ENCODE results near the gene SLCO2A1. TPM values are rescaled to one million over a fixed set of nuclear protein-coding genes. Genes with fewer than 3 reads are reported as not detected.

Gene SLCO2A1
- total RNA-seq, 1 experiment from 2014 or later = not detected

GRCh38 chr3:133953297-133953696 is 76.4 kb downstream of the SLCO2A1 start:
- DNase-seq (ENCODE audit: low spot score) = no peak

- DNase-seq (ENCODE audit: low spot score) = no peak
These were observed 80.3 kb downstream of the SLCO2A1 start for GRCh38 chr3:133949438-133949837.

- DNase-seq (ENCODE audit: low spot score) = no peak
These were observed 80.7 kb downstream of the SLCO2A1 start for GRCh38 chr3:133948996-133949395.

GRCh38 chr3:133948131-133948810 is 81.5 kb downstream of the SLCO2A1 start:
- DNase-seq (ENCODE audit: low spot score) = no peak

- no peak for DNase-seq (ENCODE audit: low spot score)
These were observed 84.2 kb downstream of the SLCO2A1 start for GRCh38 chr3:133945381-133946095.

- DNase-seq (ENCODE audit: low spot score) = peak; percentile 38
These were observed 84.9 kb downstream of the SLCO2A1 start for GRCh38 chr3:133944641-133945380.

- no peak for DNase-seq (ENCODE audit: low spot score)
These were observed 85.5 kb downstream of the SLCO2A1 start for GRCh38 chr3:133944181-133944580.

- DNase-seq (ENCODE audit: low spot score) = peak; percentile 88
These were observed 86.0 kb downstream of the SLCO2A1 start for GRCh38 chr3:133943639-133944141.

- DNase-seq (ENCODE audit: low spot score) = no peak
These were observed 86.6 kb downstream of the SLCO2A1 start for GRCh38 chr3:133943031-133943535.

- DNase-seq (ENCODE audit: low spot score) = no peak
These were observed 88.3 kb downstream of the SLCO2A1 start for GRCh38 chr3:133941415-133941821.

GRCh38 chr3:133940536-133940935 is 89.2 kb downstream of the SLCO2A1 start:
- no peak for DNase-seq (ENCODE audit: low spot score)

- no peak for DNase-seq (ENCODE audit: low spot score)
These were observed 90.3 kb downstream of the SLCO2A1 start for GRCh38 chr3:133939463-133939835.

GRCh38 chr3:133938770-133939462 is 90.8 kb downstream of the SLCO2A1 start:
- no peak for DNase-seq (ENCODE audit: low spot score)

GRCh38 chr3:133937756-133938601 is 91.7 kb downstream of the SLCO2A1 start:
- no peak for DNase-seq (ENCODE audit: low spot score)

- no peak for DNase-seq (ENCODE audit: low spot score)
These were observed 92.6 kb downstream of the SLCO2A1 start for GRCh38 chr3:133937061-133937686.

- no peak for DNase-seq (ENCODE audit: low spot score)
These were observed 93.6 kb downstream of the SLCO2A1 start for GRCh38 chr3:133935843-133936769.

- DNase-seq (ENCODE audit: low spot score) = no peak
These were observed 94.5 kb downstream of the SLCO2A1 start for GRCh38 chr3:133934996-133935842.

Data from HT-29 (cell line).